Neural cell (in vitro differentiated cells): ENCODE measurements around the gene SMO. TPM values are rescaled to one million over a fixed set of nuclear protein-coding genes. Genes with fewer than 3 reads are reported as not detected.

Source experiments
- H2AFZ ChIP-seq: fragments of 200-600, 300-800 bp; sonication (generic), shearing (Covaris generic); 2 replicates; pipeline ENCODE4 v1.6.0; 2014; ENCODE audit warnings: low read depth, mild to moderate bottlenecking, antibody characterized with exemption, low read length, moderate library complexity
- H3F3A ChIP-seq: fragments of 200-600 bp; shearing (Covaris generic); 2 replicates; pipeline ENCODE4 v1.6.1; 2016; ENCODE audit warnings: mild to moderate bottlenecking, moderate library complexity, mixed read lengths, antibody characterized with exemption, low read length; ENCODE audit not compliant: insufficient read depth, poor library complexity, severe bottlenecking
- H3K27ac ChIP-seq: fragments of 200-600, 300-800 bp; sonication (generic), shearing (Covaris generic); 2 replicates; pipeline ENCODE4 v1.5.1; 2014; ENCODE audit warnings: mild to moderate bottlenecking, low read length, moderate library complexity
- H3K27me3 ChIP-seq: fragments of 300-800, 200-600 bp; sonication (generic), shearing (Covaris generic); 2 replicates; pipeline ENCODE4 v1.6.0; 2014; ENCODE audit warnings: mild to moderate bottlenecking, low read depth, low read length, moderate library complexity; ENCODE audit not compliant: insufficient read depth
- H3K36me3 ChIP-seq: fragments of 300-800, 200-600 bp; sonication (generic), shearing (Covaris generic); 2 replicates; pipeline ENCODE4 v1.5.1; 2014; ENCODE audit warnings: mild to moderate bottlenecking, antibody characterized with exemption, low read length, moderate library complexity; ENCODE audit not compliant: insufficient read depth
- H3K4me2 ChIP-seq: fragments of 300-800, 200-600 bp; sonication (generic), shearing (Covaris generic); 2 replicates; pipeline ENCODE4 v1.6.0; 2014; ENCODE audit warnings: mild to moderate bottlenecking, low read length
- H3K4me3 ChIP-seq: fragments of 300-800, 200-600 bp; sonication (generic), shearing (Covaris generic); 2 replicates; pipeline ENCODE4 v1.5.1; 2014; ENCODE audit warnings: mild to moderate bottlenecking, low read length, moderate library complexity
- H3K79me2 ChIP-seq: fragments of 200-600 bp; shearing (Covaris generic); replicated peaks from 2 replicates; pipeline ENCODE4 v1.6.0; 2014; ENCODE audit warnings: mild to moderate bottlenecking, low read length, moderate library complexity; ENCODE audit not compliant: insufficient read depth
- H3K9ac ChIP-seq: fragments of 300-800, 200-600 bp; sonication (generic), shearing (Covaris generic); 2 replicates; pipeline ENCODE4 v1.6.1; 2016; ENCODE audit warnings: mild to moderate bottlenecking, low read length, mixed read lengths
- H3K9me2 ChIP-seq: fragments of 200-600 bp; shearing (Covaris generic); 2 replicates; pipeline ENCODE4 v1.6.1; 2016; ENCODE audit warnings: mild to moderate bottlenecking, low read length, mixed read lengths; ENCODE audit not compliant: insufficient read depth
- H3K9me3 ChIP-seq: fragments of 200-600, 300-800 bp; sonication (generic), shearing (Covaris generic); 2 replicates; pipeline ENCODE4 v1.6.1; 2016; ENCODE audit warnings: mild to moderate bottlenecking, mixed run types, low read length, moderate library complexity, mixed read lengths
- H4K20me1 ChIP-seq: fragments of 200-600 bp; shearing (Covaris generic); 2 replicates; pipeline ENCODE4 v1.6.1; 2016; ENCODE audit warnings: mild to moderate bottlenecking, mixed run types; ENCODE audit not compliant: insufficient read depth
- CTCF ChIP-seq: fragments of 450-650 bp; IDR thresholded peaks from 2 replicates; pipeline ENCODE4 v1.5.1; 2014; ENCODE audit warnings: antibody characterized with exemption, mild to moderate bottlenecking, moderate library complexity; ENCODE audit not compliant: poor library complexity, severe bottlenecking
- EP300 ChIP-seq: fragments of 450-650 bp; conservative IDR thresholded peaks from 2 replicates; pipeline ENCODE4 v1.6.1; 2014; ENCODE audit warnings: antibody characterized with exemption, mild to moderate bottlenecking, moderate library complexity; ENCODE audit not compliant: poor library complexity, severe bottlenecking
- EZH2 ChIP-seq: fragments of 200-600, 300-800 bp; shearing (Covaris generic), sonication (generic); IDR thresholded peaks from 2 replicates; pipeline ENCODE4 v1.6.1; 2014; ENCODE audit warnings: antibody characterized with exemption, low read length, borderline replicate concordance, mild to moderate bottlenecking; ENCODE audit not compliant: insufficient read depth, poor library complexity, severe bottlenecking
- MXI1 ChIP-seq: fragments of 450-650 bp; conservative IDR thresholded peaks from 2 replicates; pipeline ENCODE4 v1.6.1; 2014; ENCODE audit warnings: antibody characterized with exemption, mild to moderate bottlenecking; ENCODE audit not compliant: poor library complexity, severe bottlenecking
- POLR2AphosphoS5 ChIP-seq: IDR thresholded peaks from 2 replicates; pipeline ENCODE4 v1.6.1; 2012
- RAD21 ChIP-seq: fragments of 450-650 bp; conservative IDR thresholded peaks from 2 replicates; pipeline ENCODE4 v1.6.1; 2014; ENCODE audit warnings: antibody characterized with exemption, mild to moderate bottlenecking, moderate library complexity
- REST ChIP-seq: IDR thresholded peaks from 2 replicates; pipeline ENCODE4 v1.6.1; 2012; ENCODE audit warnings: borderline replicate concordance
- SMC3 ChIP-seq: fragments of 450-650 bp; conservative IDR thresholded peaks from 2 replicates; pipeline ENCODE4 v1.6.1; 2014; ENCODE audit warnings: antibody characterized with exemption, mild to moderate bottlenecking, moderate library complexity; ENCODE audit not compliant: poor library complexity
- TAF1 ChIP-seq: IDR thresholded peaks from 2 replicates; pipeline ENCODE4 v1.6.1; 2012; ENCODE audit warnings: low read depth
- polyA plus RNA-seq: library from polyadenylated mRNA; depleted of rRNA; stranded (reverse); fragments of >200 nt; gene quantifications from 2 replicates; pipeline ENCODE4 v1.2.3, GENCODE V29; 2014

The SMO gene
- polyA plus RNA-seq, 1 donor from 2014 or later, result 8.8 TPM

GRCh38 chr7:129150199-129150996 lies 38.0 kb upstream of the SMO start:
- Histone ChIP-seq H3K9me3 (no peaks in the 10 kb centered on the region), H3F3A (no peaks in the 10 kb centered on the region), H4K20me1 (no peaks in the 10 kb centered on the region), H2AFZ (no peak overlapping the region), H3K27ac (no peak overlapping the region), H3K27me3 (no peaks in the 10 kb centered on the region), H3K36me3 (no peaks in the 10 kb centered on the region), H3K4me3 (no peak overlapping the region), H3K9me2 (no peaks in the 10 kb centered on the region), H3K9ac (no peak overlapping the region), H3K79me2 (no peaks in the 10 kb centered on the region), H3K4me2 (no peak overlapping the region)
- TF ChIP-seq EZH2 (no peak), MXI1 (no peak), RAD21 (no peak), CTCF (no peak), REST (no peak)

GRCh38 chr7:129157651-129158050 lies 30.8 kb upstream of the SMO start:
- no peak overlapping the region for H3K27ac ChIP-seq
- no peak overlapping the region for H2AFZ ChIP-seq
- TF ChIP-seq EZH2, result no peak
- TF ChIP-seq POLR2AphosphoS5, result no peak
- TF ChIP-seq EP300, result no peak
- no peak for TF ChIP-seq REST
- no peak for TF ChIP-seq SMC3
- TF ChIP-seq TAF1, result no peak
- no peak for TF ChIP-seq RAD21
- no peak for TF ChIP-seq MXI1
- TF ChIP-seq CTCF, result no peak
- H4K20me1 ChIP-seq, result no peaks in the 10 kb centered on the region
- no peak overlapping the region for H3K4me2 ChIP-seq
- no peaks in the 10 kb centered on the region for H3K79me2 ChIP-seq
- H3F3A ChIP-seq, result no peaks in the 10 kb centered on the region
- H3K4me3 ChIP-seq, result no peak overlapping the region
- H3K9me3 ChIP-seq, result no peaks in the 10 kb centered on the region
- H3K27me3 ChIP-seq, result no peaks in the 10 kb centered on the region
- H3K36me3 ChIP-seq, result no peaks in the 10 kb centered on the region
- H3K9ac ChIP-seq, result no peak overlapping the region
- no peaks in the 10 kb centered on the region for H3K9me2 ChIP-seq
